HEK293 (cell line): Measurements from ENCODE around the gene FBXL4.

Experiments
- CTCF ChIA-PET: fragments of 350-600 bp; formaldehyde crosslinking; extraction: SDS; loops from one replicate; lab custom pipeline; 2021; ENCODE audit warnings: antibody characterized with exemption; lab: Yijun Ruan, JAX
- POLR2A ChIA-PET: fragments of 300-600 bp; formaldehyde crosslinking; extraction: SDS; loops from one replicate; lab custom pipeline; 2020; ENCODE audit warnings: antibody characterized with exemption, inconsistent platforms; lab: Yijun Ruan, JAX
- H3K27ac ChIP-seq: fragments of 200-500 bp; sonication (Bioruptor generic); 2 replicates; pipeline ENCODE4 v1.5.1; 2014; ENCODE audit warnings: low read depth, low read length, control low read depth, inconsistent platforms; ENCODE audit errors: extremely low read depth
- H3K36me3 ChIP-seq, 2 experiments: fragments of 200-500 bp in 1 of 2; sonication (Bioruptor generic) in 1 of 2; 1 replicate in 1 of 2; 2 replicates in 1 of 2; pipeline ENCODE4 v1.5.1; 2014 to 2017; ENCODE audit warnings: inconsistent platforms in 2 of 2, low read length in 2 of 2; ENCODE audit not compliant: control insufficient read depth in 2 of 2, insufficient read depth in 1 of 2
- H3K4me1 ChIP-seq: fragments of 200-500 bp; sonication (Bioruptor generic); 2 replicates; pipeline ENCODE4 v1.5.1; 2014; ENCODE audit warnings: mild to moderate bottlenecking, low read length, inconsistent platforms; ENCODE audit not compliant: control insufficient read depth, insufficient read depth
- H3K4me3 ChIP-seq: 2 replicates; pipeline ENCODE4 v1.5.1; 2011; ENCODE audit warnings: low read depth, mild to moderate bottlenecking, control low read depth, low read length, moderate library complexity
- H3K9me3 ChIP-seq: fragments of 200-500 bp; sonication (Bioruptor generic); 2 replicates; pipeline ENCODE4 v1.5.1; 2014; ENCODE audit warnings: low read depth, low read length, inconsistent platforms; ENCODE audit not compliant: control insufficient read depth, insufficient read depth
- BCL11B ChIP-seq: fragments of 450-650 bp; formaldehyde crosslinking; IDR thresholded peaks from 2 replicates; pipeline ENCODE4 v1.5.1; 2016; ENCODE audit warnings: low read depth, missing biosample characterization, missing genetic modification characterization
- GLI4 ChIP-seq: fragments of 450-650 bp; formaldehyde crosslinking; IDR thresholded peaks from 2 replicates; pipeline ENCODE4 v1.5.1; 2016; ENCODE audit warnings: missing biosample characterization, missing genetic modification characterization
- OVOL3 ChIP-seq: fragments of 450-650 bp; formaldehyde crosslinking; IDR thresholded peaks from 2 replicates; pipeline ENCODE4 v1.5.1; 2016; ENCODE audit warnings: missing biosample characterization, missing genetic modification characterization
- SETDB1 ChIP-seq: IDR thresholded peaks from one replicate; pipeline ENCODE4 v1.6.1; 2017; ENCODE audit warnings: mild to moderate bottlenecking, low read length, moderate library complexity, mixed read lengths; ENCODE audit not compliant: insufficient read length
- SP3 ChIP-seq: fragments of 450-650 bp; formaldehyde crosslinking; IDR thresholded peaks from 2 replicates; pipeline ENCODE4 v1.5.1; 2016; ENCODE audit warnings: missing biosample characterization, missing genetic modification characterization
- TRIM28 ChIP-seq: IDR thresholded peaks from 2 replicates; pipeline ENCODE4 v1.6.1; 2011; ENCODE audit warnings: low read length, control low read depth, borderline replicate concordance
- ZBTB17 ChIP-seq: fragments of 450-650 bp; formaldehyde crosslinking; IDR thresholded peaks from 2 replicates; pipeline ENCODE4 v1.5.1; 2016; ENCODE audit warnings: missing biosample characterization, missing genetic modification characterization
- ZNF112 ChIP-seq: fragments of 450-650 bp; formaldehyde crosslinking; IDR thresholded peaks from 2 replicates; pipeline ENCODE4 v1.5.0; 2017; ENCODE audit warnings: missing biosample characterization, missing genetic modification characterization
- ZNF138 ChIP-seq: fragments of 450-650 bp; formaldehyde crosslinking; IDR thresholded peaks from 2 replicates; pipeline ENCODE4 v1.5.1; 2016; ENCODE audit warnings: missing biosample characterization, missing genetic modification characterization, borderline replicate concordance
- ZNF169 ChIP-seq: fragments of 450-650 bp; formaldehyde crosslinking; IDR thresholded peaks from 2 replicates; pipeline ENCODE4 v1.5.1; 2016; ENCODE audit warnings: missing biosample characterization, missing genetic modification characterization
- ZNF529 ChIP-seq: fragments of 450-650 bp; formaldehyde crosslinking; IDR thresholded peaks from 2 replicates; pipeline ENCODE4 v1.5.1; 2017; ENCODE audit warnings: missing genetic modification characterization, missing biosample characterization; ENCODE audit not compliant: insufficient replicate concordance
- ZNF571 ChIP-seq: fragments of 450-650 bp; formaldehyde crosslinking; IDR thresholded peaks from 2 replicates; pipeline ENCODE4 v1.5.0; 2017; ENCODE audit warnings: missing biosample characterization, missing genetic modification characterization
- ZNF792 ChIP-seq: fragments of 450-650 bp; formaldehyde crosslinking; IDR thresholded peaks from 2 replicates; pipeline ENCODE4 v1.5.1; 2016; ENCODE audit warnings: missing biosample characterization, missing genetic modification characterization
- TF ChIP-seq, protein P1 (sequence below): fragments of 450-650 bp; IDR thresholded peaks from 2 replicates; pipeline ENCODE4 v1.5.1; 2018; ENCODE audit warnings: missing biosample characterization, missing genetic modification characterization
- TF ChIP-seq, protein P2 (sequence below): fragments of 450-650 bp; formaldehyde crosslinking; IDR thresholded peaks from 2 replicates; pipeline ENCODE4 v1.5.1; 2016; ENCODE audit warnings: missing biosample characterization, missing genetic modification characterization
- TF ChIP-seq, protein P3 (sequence below): fragments of 450-650 bp; formaldehyde crosslinking; IDR thresholded peaks from 2 replicates; pipeline ENCODE4 v1.5.1; 2016; ENCODE audit warnings: missing biosample characterization, missing genetic modification characterization
- TF ChIP-seq, protein P4 (sequence below): fragments of 450-650 bp; formaldehyde crosslinking; conservative IDR thresholded peaks from 2 replicates; pipeline ENCODE4 v1.5.1; 2016; ENCODE audit warnings: low read depth, missing biosample characterization, missing genetic modification characterization
- TF ChIP-seq, protein P5 (sequence below): fragments of 450-650 bp; formaldehyde crosslinking; IDR thresholded peaks from 2 replicates; pipeline ENCODE4 v1.5.1; 2017; ENCODE audit warnings: missing biosample characterization, missing genetic modification characterization

The FBXL4 gene

DNA sequence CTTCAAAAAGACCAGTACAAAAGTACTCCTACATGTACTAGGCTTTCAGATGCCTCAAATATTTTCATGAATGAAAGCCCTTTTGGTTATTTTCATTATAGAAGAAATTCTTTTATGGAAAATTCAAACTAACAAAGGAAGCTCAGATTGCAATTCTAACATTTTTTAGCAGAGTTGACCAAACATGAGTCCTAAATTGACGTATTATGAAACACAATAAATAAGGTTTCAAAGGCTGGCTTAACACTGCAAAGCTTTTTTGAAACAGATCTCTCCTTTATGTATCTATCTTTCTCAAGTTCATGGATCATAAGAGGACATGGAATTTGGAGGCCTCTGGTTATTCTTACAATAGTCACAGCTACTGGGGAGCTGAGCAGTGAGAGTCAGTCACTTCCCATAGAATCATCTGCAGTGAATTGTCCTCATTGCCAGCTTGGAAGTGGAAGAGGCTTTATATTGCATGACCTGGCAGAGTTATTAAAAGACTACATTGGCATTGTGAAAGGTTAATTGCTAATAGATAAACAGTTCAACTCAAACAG, 38.4 kb upstream of the FBXL4 start:
- ChIA-PET CTCF (interaction anchor here (0.7 kb wide), 1 partner anchor 217 kb away, joined by 5 read pairs; no protein-coding TSS in a partner anchor), POLR2A (no interaction called here)
- H3K4me1 ChIP-seq, result no peaks in the 10 kb centered on the region
- H3K36me3 ChIP-seq, result no peaks in the 10 kb centered on the region
- no peaks in the 10 kb centered on the region for H3K9me3 ChIP-seq
- TF ChIP-seq, protein P1, sequence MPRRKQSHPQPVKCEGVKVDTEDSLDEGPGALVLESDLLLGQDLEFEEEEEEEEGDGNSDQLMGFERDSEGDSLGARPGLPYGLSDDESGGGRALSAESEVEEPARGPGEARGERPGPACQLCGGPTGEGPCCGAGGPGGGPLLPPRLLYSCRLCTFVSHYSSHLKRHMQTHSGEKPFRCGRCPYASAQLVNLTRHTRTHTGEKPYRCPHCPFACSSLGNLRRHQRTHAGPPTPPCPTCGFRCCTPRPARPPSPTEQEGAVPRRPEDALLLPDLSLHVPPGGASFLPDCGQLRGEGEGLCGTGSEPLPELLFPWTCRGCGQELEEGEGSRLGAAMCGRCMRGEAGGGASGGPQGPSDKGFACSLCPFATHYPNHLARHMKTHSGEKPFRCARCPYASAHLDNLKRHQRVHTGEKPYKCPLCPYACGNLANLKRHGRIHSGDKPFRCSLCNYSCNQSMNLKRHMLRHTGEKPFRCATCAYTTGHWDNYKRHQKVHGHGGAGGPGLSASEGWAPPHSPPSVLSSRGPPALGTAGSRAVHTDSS (tag by site-specific recombination), result no peak
- TF ChIP-seq ZNF792 (tag by site-specific recombination), result no peak
- TF ChIP-seq ZNF138 (tag by site-specific recombination), result no peak
- TF ChIP-seq ZNF169 (tag by site-specific recombination), result no peak
- H3K4me3 ChIP-seq, result no peak overlapping the region
- no peak overlapping the region for H3K27ac ChIP-seq

DNA sequence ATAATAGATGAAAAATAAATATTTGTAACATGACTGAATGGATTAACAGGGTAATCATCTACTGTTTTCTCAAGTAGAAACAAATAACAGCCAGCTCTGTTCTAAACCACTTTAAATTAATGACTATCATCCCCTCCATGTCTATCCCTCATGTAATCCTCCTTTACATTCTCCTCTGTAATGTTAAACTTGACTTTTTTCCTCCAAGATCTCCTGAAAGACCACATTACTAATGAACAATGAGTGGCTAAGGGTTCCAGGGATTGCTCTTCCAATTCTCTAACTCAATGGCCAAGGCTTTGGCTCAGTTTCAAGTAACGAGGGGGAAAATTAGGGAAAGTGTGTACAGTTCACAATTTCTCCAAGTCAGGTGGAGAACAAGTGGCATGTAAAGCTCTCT, 37.6 kb upstream of the FBXL4 start:
- ChIA-PET CTCF (no interaction called here), POLR2A (interaction anchor here (1.1 kb wide), 1 partner anchor 37 kb away, joined by 3 read pairs; the partner anchor contains the start of gene FBXL4)
- no peak overlapping the region for H3K27ac ChIP-seq
- no peaks in the 10 kb centered on the region for H3K36me3 ChIP-seq
- no peaks in the 10 kb centered on the region for H3K9me3 ChIP-seq
- H3K4me3 ChIP-seq, result no peak overlapping the region
- H3K4me1 ChIP-seq, result no peaks in the 10 kb centered on the region
- TF ChIP-seq BCL11B (tag by site-specific recombination) (no peak), GLI4 (tag by site-specific recombination) (no peak), SETDB1 (no peak), SP3 (tag by site-specific recombination) (no peak), ZNF112 (tag by site-specific recombination) (no peak), TRIM28 (no peak), ZBTB17 (tag by site-specific recombination) (no peak), ZNF571 (tag by site-specific recombination) (no peak), ZNF529 (tag by site-specific recombination) (no peak), OVOL3 (no peak)
- TF ChIP-seq, protein P2, sequence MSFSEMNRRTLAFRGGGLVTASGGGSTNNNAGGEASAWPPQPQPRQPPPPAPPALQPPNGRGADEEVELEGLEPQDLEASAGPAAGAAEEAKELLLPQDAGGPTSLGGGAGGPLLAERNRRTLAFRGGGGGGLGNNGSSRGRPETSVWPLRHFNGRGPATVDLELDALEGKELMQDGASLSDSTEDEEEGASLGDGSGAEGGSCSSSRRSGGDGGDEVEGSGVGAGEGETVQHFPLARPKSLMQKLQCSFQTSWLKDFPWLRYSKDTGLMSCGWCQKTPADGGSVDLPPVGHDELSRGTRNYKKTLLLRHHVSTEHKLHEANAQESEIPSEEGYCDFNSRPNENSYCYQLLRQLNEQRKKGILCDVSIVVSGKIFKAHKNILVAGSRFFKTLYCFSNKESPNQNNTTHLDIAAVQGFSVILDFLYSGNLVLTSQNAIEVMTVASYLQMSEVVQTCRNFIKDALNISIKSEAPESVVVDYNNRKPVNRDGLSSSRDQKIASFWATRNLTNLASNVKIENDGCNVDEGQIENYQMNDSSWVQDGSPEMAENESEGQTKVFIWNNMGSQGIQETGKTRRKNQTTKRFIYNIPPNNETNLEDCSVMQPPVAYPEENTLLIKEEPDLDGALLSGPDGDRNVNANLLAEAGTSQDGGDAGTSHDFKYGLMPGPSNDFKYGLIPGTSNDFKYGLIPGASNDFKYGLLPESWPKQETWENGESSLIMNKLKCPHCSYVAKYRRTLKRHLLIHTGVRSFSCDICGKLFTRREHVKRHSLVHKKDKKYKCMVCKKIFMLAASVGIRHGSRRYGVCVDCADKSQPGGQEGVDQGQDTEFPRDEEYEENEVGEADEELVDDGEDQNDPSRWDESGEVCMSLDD (tag by site-specific recombination), result no peak
- TF ChIP-seq, protein P1 (tag by site-specific recombination), result no peak
- TF ChIP-seq, protein P3, sequence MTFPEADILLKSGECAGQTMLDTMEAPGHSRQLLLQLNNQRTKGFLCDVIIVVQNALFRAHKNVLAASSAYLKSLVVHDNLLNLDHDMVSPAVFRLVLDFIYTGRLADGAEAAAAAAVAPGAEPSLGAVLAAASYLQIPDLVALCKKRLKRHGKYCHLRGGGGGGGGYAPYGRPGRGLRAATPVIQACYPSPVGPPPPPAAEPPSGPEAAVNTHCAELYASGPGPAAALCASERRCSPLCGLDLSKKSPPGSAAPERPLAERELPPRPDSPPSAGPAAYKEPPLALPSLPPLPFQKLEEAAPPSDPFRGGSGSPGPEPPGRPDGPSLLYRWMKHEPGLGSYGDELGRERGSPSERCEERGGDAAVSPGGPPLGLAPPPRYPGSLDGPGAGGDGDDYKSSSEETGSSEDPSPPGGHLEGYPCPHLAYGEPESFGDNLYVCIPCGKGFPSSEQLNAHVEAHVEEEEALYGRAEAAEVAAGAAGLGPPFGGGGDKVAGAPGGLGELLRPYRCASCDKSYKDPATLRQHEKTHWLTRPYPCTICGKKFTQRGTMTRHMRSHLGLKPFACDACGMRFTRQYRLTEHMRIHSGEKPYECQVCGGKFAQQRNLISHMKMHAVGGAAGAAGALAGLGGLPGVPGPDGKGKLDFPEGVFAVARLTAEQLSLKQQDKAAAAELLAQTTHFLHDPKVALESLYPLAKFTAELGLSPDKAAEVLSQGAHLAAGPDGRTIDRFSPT (tag by site-specific recombination), result no peak
- TF ChIP-seq, protein P4, sequence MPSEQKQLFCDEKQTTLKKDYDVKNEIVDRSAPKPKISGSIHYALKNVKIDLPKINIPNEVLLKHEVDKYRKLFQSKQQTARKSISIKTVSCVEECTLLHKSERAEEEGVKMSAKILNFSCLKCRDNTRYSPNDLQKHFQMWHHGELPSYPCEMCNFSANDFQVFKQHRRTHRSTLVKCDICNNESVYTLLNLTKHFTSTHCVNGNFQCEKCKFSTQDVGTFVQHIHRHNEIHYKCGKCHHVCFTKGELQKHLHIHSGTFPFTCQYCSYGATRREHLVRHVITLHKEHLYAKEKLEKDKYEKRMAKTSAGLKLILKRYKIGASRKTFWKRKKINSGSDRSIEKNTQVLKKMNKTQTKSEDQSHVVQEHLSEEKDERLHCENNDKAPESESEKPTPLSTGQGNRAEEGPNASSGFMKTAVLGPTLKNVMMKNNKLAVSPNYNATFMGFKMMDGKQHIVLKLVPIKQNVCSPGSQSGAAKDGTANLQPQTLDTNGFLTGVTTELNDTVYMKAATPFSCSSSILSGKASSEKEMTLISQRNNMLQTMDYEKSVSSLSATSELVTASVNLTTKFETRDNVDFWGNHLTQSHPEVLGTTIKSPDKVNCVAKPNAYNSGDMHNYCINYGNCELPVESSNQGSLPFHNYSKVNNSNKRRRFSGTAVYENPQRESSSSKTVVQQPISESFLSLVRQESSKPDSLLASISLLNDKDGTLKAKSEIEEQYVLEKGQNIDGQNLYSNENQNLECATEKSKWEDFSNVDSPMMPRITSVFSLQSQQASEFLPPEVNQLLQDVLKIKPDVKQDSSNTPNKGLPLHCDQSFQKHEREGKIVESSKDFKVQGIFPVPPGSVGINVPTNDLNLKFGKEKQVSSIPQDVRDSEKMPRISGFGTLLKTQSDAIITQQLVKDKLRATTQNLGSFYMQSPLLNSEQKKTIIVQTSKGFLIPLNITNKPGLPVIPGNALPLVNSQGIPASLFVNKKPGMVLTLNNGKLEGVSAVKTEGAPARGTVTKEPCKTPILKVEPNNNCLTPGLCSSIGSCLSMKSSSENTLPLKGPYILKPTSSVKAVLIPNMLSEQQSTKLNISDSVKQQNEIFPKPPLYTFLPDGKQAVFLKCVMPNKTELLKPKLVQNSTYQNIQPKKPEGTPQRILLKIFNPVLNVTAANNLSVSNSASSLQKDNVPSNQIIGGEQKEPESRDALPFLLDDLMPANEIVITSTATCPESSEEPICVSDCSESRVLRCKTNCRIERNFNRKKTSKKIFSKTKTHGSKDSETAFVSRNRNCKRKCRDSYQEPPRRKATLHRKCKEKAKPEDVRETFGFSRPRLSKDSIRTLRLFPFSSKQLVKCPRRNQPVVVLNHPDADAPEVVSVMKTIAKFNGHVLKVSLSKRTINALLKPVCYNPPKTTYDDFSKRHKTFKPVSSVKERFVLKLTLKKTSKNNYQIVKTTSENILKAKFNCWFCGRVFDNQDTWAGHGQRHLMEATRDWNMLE (tag by site-specific recombination), result no peak
- TF ChIP-seq, protein P5, sequence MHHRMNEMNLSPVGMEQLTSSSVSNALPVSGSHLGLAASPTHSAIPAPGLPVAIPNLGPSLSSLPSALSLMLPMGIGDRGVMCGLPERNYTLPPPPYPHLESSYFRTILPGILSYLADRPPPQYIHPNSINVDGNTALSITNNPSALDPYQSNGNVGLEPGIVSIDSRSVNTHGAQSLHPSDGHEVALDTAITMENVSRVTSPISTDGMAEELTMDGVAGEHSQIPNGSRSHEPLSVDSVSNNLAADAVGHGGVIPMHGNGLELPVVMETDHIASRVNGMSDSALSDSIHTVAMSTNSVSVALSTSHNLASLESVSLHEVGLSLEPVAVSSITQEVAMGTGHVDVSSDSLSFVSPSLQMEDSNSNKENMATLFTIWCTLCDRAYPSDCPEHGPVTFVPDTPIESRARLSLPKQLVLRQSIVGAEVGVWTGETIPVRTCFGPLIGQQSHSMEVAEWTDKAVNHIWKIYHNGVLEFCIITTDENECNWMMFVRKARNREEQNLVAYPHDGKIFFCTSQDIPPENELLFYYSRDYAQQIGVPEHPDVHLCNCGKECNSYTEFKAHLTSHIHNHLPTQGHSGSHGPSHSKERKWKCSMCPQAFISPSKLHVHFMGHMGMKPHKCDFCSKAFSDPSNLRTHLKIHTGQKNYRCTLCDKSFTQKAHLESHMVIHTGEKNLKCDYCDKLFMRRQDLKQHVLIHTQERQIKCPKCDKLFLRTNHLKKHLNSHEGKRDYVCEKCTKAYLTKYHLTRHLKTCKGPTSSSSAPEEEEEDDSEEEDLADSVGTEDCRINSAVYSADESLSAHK, result no peak
